GM12878 (cell line): ENCODE measurements around the gene CLCN2.

Experiments
- HDAC2 ChIP-seq: fragments of 200-600 bp; sonication (generic); IDR thresholded peaks from 2 replicates; pipeline ENCODE4 v1.6.1; 2017
- SMARCA5 ChIP-seq: fragments of 450-650 bp; IDR thresholded peaks from 2 replicates; pipeline ENCODE4 v1.6.1; 2017; ENCODE audit warnings: mild to moderate bottlenecking

- no peak for TF ChIP-seq SMARCA5
- no peak for TF ChIP-seq HDAC2
These were observed 19.5 kb downstream of the CLCN2 start for GRCh38 chr3:184341925-184342324.
